RKO (cell line): Measurements from ENCODE around the gene METAP1.
"Not testable (repeated sequence)": the region's sequence is repeated elsewhere in the genome, so short reads cannot be mapped to it uniquely, and the experiment has no call there.

Source experiments
- DNase-seq: peaks from one replicate; pipeline ENCODE4 v3.0.0-alpha.2; 2016; ENCODE audit warnings: low spot score

Gene METAP1

DNA sequence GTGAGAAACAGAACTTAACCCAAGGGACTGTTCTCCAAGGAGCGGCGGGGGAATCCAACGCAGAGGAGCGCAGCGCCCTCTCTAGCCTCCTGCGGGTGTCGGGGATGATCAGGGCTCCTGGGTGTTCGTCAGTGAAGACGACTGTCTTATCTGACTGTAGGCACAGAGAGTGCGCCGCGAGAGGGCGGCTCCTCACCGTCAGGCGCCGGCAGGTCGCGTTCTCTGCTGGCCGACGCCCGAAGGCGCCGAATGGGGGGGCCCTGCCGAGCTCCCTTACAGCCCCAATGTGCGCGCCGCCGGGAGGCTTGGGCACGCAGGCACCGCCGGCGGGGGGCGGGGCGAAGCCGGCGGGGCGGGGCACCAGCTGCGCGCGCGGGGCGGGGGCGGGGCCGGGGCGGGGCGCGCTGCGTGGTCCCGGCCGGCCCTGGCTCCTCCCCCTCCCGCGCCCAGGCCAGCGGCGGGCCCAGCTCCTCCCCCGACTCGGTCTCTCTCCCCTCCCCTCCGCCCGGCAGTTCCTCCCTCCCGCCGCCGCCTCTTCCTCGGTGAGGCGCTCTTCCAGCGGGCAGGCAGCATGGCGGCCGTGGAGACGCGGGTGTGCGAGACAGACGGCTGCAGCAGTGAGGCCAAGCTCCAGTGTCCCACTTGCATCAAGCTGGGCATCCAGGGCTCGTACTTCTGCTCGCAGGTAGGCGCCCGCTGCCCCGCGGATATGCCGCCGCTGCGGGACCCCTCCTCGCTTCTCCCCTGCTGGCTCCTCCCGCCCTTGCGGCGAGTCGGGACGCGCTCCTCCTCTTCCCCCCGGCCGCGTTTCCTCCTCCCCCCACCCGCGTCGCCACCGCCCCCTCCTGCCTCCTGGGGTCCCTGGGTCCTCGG lies at the start of gene METAP1:
TSS of gene METAP1 (plus strand) at position 539 of the 873 bp plus-strand sequence. CDS start at position 572, 33 bp downstream.
- DNase-seq = peak; percentile 96

DNA sequence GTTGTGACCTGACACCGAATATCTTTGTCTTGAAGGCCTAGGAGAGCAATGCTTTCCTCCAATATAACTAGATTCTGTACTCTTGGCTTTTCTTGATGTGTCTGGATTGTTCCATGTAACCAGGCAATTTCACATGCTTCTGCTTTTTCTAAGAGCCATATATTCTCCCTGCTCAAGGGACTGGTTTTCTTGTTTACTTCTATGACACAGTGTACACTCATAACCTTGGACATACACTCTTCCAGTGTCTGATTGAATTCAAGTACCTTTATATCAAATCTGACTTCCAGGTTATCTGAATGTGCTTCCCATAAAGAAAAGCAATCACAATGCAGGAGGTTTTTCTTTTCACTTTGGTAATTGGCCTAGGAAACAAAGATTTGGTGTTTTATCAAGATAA lies 49.2 kb upstream of the METAP1 start:
- no peak for DNase-seq

DNA sequence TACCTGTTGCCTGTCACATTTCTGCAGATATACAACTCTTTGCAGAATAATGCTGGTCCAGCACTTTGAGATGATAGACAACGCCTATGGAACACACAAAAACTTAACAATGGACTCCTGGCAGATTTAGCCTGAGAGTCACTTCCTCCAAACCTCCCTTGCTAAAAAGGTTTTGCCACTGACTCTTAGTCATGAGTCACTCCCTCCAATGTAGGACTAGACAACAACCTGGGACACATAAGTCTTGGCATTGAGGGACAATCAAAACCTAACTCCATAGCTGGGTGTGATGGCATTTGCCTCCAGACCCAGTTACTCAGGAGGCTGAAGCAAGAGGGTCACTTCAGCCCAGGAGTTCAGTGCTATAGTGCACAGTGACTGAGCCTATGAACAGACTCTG lies 44.6 kb upstream of the METAP1 start:
- peak; percentile 38 for DNase-seq

DNA sequence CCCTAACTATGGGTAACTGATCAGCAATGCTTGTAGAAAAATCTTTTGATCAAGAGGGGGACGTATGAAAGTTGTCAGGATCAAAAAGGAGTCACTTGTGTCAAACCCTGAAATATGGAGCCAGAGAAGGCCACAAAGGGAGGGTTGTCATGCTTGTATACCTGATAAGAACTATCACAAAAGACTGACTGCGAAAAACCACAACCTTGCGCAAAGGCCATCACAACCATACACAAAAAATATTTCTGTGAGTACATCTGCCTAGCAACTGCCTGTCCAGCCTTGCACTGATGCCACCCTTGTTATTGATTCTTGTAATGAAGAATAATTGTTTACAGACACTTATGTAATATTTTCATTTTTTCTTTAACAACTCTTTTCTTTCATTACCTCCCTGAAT lies 43.8 kb upstream of the METAP1 start:
- no peak for DNase-seq

DNA sequence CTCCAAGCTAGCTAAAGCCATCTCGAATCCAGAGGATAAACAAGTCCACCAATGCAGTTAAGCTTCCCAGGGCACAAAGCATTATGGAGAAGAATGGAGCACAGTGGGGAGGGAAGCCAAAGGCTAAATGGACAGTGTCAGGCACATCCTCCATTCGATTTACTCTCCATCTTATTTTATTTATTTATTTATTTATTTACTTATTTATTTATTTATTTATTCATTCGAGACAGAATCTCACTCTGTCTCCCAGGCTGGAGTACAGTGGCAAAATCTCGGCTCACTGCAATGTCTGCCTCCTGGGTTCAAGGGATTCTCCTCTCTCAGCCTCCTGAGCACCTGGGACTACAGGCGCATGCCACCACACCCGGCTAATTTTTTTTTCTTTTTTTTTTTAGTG lies 40.3 kb upstream of the METAP1 start:
- DNase-seq = no peak

DNA sequence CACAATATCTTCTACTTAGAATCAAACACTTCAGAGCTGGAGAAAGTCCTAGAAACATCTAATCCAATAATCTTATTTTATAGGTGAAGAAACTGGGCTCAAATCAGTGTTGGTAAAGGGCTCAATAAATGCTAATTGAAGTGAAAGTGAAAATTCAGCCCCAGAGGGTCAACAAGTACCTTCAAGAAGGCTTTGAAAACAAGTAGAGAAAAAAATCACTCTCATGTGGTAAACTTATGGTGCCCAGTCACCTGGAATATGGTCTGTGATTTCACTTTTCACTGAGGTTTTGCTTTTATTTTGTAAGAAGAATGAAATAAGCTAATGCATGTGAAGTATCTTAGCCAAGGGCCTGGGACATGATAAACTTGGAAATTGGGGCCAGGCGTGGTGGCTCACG lies 37.5 kb upstream of the METAP1 start:
- no peak for DNase-seq

DNA sequence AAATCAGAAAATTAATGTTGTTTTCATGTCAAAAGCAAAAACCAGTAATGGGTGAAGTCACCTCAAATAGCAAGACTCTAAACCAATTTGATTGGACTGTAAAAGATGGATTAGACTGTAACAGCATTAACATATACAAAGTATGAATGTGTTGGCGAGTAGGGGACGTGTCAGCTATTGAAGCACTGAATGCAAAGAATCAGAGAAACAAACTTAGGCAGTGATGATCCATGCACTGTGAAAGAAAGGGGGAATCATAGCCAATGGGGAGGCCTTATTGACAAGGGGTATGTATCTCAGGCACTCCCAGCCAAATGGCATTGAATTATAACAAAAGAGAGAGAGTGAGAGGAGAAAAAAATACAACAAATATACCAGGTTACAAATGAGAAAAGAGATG lies 36.1 kb upstream of the METAP1 start:
- no peak for DNase-seq

DNA sequence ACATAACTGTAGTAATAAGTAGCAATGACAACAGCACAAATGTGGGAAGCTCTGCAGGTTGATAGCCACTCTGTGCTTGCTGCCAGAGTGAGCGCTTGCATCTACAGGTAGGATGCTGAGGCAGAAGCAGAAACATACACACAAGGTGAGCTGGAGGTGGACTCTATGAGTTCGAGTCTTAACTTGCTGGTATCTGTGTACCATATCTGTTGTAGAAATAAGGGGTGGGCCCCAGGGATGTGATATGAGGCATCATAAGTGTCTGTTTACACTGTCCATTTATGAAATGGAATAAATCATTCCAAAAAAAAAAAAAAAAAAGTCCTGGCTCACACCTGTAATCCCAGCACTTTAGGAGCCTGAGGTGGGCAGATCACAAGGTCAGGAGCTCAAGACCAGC lies 33.8 kb upstream of the METAP1 start:
- no peak for DNase-seq

DNA sequence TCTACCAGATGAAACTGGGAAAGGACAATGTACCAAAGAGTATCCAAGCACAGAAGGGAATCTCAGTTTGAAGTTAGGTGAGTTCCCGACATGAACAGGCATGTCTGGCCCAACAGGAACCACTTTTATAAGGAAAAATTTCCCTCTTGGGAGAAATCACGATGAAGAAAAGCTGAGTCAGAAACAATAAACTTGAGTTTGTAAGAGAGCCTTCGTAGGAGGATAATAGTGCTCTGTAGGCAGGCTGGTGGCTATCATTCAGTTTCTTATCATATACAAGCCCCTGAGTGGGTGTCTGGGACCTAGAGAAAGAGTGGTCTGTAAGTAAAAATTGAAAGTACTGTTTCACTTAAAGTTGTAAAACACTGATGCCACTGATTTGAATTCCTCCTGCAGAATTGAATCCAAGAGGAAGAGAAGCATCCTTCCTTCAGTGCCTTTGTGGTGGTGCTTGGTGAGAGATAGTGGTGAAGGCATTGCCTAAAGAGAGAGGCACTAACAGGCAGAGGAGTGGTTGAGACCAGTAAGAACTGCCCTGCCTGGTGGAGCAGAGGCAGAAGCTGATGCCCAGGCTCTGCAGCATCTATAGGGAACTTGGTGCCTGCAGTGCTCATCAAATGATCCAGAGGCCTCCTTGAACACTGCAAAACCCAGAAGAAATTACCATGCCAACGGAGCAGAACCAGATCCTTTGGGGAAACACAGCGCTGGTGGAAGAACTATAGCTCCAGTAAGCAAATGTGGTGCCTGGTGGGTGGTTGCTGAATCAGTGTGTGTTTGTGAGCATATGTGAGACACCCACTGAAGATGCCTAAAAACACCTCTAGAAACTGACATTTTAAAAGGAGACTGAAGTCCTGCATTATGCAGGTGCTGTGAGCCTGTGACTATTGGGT lies 31.7 kb upstream of the METAP1 start:
- no peak for DNase-seq

DNA sequence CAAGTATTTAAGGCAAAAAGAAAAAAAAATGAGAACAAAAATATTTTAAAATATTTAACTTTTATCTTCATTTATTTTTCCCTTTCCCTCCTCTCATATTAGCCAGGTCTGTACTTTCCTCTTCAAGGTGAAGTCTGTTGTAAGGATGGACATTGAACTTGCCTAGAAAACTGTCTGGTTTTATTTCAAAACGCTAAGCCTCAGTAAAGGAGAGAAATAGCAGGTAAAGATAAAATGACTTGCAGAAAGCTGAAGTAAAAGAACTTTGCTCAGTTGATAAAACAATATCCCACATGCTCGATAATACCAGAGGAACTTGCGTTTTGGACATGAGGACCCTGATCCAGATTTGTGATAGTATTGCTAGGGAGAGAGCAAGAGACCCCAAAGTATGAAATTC lies 28.6 kb upstream of the METAP1 start:
- DNase-seq = no peak

DNA sequence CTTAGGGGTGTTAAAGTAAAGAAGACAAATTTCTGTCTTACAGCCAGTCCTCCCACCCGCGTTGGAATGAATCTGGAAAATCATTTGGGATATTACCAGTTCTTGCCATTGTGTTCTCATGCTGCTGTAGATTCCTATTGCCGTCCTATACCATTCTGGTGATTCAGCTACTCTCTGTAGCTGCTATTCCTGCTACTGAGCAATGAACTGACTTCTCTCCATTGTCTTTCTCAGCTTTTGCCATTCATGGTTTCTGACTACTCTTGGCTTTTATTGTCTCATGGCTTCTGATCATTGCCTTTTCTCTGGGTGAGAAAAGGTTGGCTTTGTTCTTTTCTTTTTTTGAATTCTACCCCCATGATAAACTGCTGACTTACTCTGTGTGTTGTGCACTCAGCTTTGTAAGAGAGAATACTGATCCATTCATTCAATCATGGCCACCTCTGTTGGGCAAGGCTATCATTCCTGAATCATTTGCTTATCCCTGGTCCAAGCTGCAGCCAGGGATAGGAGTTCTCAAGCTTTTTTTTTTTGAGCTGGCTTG lies 27.7 kb upstream of the METAP1 start:
- DNase-seq = no peak

DNA sequence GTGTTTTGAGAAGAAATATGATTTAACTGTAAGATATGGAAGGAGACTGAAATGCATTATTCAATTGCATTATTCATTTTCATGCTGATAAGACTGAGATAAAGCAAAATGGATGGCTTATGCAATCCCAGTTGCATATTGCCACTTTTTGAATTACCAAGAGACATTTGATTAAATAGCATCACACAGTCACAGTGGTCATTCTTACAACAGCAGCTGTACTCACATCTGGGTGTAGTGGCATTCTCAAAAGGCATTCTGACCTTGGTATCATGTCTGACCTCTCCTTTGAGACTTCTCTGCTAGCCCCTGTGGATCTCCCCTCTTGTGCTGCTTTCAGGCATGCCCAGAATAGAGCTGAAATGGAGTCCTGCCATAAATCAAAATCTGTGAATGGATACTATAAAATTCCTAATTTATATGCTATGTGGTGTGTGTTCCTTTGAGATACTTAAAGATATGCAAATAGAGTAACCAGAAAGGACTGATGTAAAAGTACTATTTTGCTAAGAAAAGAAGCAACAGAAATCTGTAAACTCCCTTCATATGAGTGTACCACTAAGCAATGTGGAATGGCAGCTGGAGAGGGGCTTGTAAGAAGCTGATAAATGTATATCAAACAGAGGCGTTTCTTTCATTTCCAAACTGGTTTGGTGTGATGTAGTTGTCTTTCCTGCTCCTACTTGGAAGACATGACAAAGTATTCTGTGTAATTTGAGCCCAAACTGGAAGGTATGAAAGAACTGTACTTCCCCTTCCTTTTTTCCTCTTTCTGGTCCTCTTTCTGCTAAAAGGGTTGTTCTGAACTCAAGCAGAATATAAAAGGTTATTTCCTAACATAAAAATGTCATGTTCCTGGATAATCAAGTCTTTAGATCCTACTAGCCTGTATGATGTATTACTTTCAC lies 25.4 kb upstream of the METAP1 start:
- no peak for DNase-seq

DNA sequence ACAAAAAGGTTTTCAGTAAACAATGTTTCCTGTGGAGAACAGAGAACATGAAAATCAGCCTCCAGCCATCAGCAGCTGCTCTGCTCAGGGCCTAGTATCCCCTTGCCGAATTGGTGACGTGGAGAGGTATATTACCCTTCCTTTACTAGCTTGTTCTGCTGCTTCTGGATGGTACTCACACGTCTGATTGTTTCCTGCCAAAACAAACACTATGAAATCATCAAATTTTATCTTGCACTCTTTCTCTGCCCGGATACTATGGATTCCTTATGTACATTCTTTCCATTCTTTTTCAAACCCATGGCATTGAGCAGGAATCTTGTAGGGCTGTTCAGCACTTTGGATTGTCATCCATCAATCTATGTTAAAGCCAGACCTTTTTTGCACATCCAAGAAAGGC lies 18.8 kb upstream of the METAP1 start:
- DNase-seq = no peak

DNA sequence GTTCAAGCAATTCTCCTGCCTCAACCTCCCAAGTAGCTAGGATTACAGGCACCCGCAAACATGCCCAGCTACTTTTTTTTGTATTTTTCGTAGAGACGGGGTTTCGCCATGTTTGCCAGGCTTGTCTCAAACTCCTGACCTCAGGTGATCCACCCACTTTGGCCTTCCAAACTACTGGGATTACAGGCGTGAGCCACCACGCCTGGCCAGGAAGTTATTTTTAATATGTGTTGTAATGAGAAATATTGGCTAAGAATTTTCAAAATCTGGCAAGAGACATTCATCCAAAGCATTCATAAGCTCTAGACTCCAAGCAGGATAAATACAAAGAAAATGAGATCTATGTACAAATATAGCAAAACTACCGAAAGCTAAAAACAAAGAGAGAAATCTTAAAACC lies 18.0 kb upstream of the METAP1 start:
- DNase-seq = no peak

DNA sequence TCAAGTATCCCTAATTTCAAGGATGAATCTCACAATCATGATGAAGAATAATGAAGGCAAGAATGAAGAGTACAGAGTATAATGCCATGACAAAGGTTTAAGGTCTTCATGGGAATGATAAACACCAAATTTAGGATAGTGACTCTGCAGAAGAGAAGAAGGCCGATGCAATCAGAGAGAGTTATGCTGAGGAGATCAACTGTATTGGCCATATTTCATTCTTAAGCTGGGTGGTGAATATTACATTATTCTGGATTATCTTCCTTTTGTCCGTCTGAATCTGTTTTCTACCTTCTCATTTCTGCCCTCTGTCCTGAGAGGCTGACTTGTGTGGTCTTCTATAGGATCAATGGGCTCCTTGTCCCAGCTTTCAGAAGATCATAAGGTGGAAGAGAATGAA lies 7.8 kb upstream of the METAP1 start:
- no peak for DNase-seq

DNA sequence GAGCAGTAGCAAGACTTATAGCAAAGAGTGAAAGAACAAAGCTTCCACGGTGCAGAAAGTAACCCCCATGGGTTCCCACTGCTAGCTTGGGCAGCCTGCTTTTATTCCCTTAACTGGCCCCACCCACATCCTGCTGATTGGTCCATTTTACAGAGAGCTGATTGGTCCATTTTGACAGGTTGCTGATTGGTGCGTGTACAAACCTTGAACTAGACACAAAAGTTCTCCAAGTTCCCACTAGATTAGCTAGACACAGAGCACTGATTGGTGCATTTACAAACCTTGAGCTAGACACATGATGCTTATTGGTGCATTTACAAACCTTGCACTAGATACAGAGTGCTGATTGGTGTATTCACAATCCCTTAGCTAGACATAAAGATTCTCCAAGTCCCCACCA lies 2.7 kb upstream of the METAP1 start:
- not testable (repeated sequence) for DNase-seq

DNA sequence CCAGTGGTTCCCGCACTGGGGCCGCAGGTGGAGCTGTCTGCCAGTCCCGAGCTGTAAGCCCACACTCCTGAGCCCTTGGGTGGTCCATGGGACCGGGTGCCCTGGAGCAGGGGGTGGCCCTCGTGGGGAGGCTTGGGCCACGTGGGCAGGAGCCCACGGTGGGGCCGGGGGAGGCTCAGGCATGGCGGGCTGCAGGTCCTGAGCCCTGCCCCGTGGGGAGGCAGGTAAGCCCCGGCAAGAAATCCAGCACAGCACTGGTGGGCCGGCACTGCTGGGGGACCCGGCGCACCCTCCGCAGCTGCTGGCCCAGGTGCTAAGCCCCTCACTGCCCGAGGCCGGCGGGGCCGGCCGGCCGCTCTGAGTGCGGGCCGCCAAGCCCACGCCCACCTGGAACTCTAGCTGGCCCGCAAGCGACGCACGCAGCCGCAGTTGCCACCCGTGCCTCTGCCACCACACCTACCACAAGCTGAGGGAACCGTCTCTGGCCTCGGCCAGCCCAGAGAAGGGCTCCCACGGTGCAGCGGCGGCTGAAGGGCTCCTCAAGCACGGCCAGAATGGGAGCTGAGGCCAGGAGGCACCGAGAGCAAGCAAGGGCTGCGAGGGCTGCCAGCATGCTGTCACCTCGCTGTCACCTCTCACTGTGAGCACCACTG lies 2.0 kb upstream of the METAP1 start:
- no peak for DNase-seq

DNA sequence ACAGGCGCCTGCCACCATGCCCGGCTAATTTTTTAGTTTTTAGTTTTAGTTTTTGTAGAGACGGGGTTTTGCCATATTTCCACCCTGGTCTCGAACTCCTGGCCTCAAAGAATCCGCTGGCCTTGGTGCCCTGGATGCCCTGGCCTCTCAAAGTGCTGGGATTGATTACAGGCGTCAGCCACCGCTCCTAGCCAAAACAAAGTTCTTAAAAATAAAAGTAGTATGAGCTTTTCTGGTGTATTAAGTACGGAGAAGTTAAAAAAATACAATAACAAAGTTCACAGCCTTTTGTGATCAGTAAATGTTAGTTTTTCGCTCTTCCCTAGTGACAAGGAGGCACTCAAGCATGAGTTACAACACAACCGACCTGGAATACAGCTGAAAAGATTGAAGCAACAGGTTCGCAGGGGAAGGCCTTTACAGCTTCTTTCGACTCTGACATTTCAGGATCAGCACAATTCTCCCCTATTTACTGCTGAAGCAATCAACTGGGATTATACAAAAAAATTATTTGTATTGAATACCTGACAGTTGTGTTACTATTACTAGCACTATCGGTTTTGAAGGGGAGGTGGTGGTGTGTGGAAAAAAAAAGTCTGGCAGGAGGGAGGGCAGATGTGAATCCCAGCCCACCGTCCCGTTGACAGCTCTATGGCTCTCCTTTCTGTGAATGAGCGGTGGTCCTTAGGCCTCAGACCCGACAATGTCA lies 893 bp upstream of the METAP1 start:
- DNase-seq = no peak

DNA sequence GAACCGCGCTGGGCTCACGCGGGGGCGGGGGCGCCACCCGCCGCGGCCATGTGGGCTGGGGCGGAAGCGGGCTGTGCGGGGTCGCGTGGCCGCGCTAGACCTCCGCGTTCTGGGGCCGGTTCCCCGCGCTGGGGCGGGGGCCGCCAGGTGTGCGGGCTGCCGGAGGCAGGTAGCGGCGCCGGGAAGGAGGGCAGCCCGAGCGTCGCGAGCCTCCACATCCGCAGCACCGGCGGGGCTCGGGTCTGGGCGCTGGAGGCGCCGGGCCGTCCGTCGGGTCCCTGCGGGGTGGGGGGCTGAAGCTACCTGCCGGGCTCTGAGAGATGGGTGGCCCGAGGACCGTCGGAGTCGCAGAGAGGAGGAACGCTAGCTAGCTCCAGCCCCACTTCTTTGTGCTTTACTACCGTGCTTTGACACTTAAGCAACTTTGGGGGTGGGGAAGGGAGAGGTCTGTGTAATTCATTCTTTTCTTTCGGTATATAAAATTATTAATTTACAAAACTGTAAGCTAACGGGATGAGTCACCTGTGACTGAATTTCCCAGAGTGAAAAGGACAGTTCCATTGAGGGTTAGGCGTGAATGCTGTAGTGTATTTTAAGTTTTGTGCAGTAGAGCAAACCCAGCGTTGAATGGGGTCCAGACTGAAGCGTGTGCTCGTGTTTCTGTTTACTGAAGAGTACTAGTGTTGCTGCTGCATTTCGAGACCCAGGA lies 689 bp downstream of the METAP1 start:
- peak; percentile 53 for DNase-seq

DNA sequence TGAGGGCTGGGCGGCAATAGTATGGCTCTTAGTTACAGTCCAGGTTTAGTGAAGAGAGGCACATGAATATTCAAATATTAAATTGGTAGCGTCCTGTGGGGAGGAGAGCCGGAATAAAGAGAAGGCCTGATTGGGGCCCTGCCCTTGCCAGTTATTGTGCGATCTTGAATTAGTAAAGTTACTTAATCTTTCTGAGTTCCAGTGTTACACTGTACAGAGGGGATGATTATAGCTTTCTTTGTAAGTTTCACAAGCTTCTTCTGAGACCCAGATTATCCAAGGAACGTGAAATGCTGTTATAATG lies 1.2 kb downstream of the METAP1 start:
- DNase-seq = no peak
